Astrocyte of the cerebellum (primary cell): ENCODE measurements around the gene TSKU.
A peak's percentile ranks its signal among the peaks of the same experiment; 100 is the strongest.

Experiments used
- DNase-seq: peaks from one replicate; pipeline ENCODE4 v3.0.0-alpha.2; 2011; ENCODE audit warnings: low read depth
- H3K4me3 ChIP-seq: 2 replicates; pipeline ENCODE4 v1.5.1; 2011; ENCODE audit warnings: mild to moderate bottlenecking, low read depth, low read length, moderate library complexity
- CTCF ChIP-seq: IDR thresholded peaks from 2 replicates; pipeline ENCODE4 v1.5.1; 2012; ENCODE audit warnings: low read length, low read depth, moderate library complexity, mild to moderate bottlenecking; ENCODE audit errors: missing control alignments
- in situ Hi-C: cut with HindIII; loops from 2 replicates; pipeline ENCODE4 v1.10.0; 2017; ENCODE audit warnings: low sequenced_read_pairs

Gene TSKU

DNA sequence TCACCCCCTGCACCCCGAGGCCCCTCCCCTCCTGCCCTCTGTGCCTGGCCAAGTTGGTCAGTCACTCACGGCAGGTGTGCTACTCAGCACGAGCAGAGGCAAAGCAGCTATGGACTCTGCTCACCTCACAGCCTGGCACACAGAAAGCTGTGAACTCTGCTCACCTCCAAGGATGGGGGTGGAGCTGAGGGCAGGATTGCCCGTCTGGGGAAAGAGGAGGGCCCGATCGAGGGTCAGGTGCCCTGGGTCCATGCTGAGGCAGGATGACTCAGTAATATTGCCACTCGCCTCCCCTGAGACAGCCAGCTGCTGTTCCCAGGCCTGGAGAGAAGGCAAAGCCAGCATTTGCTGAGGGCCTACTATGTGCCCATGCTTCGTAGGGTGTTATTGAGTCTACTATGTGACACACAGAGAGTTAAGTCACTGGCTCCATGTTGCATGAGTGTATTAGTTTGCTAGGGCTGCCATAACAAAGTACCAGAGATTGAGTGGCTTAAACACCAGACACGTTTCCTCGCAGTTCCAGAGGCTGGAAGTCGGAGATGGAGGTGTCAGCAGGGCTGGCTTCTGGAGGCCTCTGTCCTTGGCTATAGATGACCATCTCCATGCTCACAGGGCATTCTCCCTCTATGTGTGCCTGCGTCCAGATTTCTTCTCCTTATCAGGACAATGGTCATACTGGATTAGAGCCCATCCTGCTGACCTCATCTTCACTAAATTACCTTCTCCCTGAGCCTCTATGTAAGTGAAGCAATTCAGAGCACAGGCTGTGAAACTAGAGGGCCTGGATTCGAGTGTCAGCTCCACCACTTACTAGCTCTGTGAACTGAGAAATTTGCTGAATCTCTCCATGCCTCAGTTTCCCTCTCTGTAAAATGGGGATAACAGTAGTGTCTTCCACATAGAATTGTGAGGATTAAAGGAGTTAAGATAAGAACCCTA, 13.2 kb upstream of the TSKU start:
- no peak for TF ChIP-seq CTCF
- H3K4me3 ChIP-seq, result no peak overlapping the region
- no peak for DNase-seq
- in situ Hi-C loops, result no loop called here

DNA sequence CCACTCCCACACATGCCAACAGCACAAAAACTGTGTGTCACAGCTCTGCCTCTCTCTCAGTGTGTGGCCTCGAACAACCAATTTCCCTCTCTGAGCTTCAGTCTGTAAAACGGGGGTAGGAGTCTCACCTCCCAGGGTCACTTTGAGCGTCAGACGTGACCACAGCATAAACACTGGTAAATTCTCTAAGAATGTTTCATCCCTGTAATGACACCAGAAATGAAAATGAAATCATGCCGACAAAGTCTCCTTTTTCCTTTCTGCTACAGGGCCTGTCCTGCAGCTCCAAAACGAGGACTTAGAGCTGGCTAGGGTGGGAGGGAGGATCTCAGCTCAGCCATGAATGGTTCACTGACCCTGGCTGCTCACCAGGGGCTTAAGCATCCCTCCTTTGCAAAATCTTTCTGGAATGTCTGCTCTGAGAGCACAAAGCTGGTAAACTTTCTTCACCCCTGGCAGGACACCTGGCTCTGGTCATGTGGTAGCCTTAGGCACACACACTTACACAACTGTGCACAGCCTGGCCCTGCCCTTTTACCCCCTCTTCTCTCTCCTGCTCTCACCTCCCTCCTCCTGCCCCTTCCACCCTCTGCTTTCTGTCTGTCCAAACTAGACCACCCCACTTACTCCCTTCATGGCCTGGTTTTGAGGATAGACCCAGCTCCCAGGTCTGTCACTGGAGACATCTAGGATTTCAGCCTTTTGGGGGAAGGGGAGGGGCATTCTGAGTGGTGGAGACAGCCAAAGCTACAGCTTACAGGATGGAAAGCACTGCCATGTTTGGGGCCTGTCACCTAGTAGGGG, 12.3 kb upstream of the TSKU start:
- no peak for TF ChIP-seq CTCF
- DNase-seq, result peak; percentile 93
- no peak overlapping the region for H3K4me3 ChIP-seq
- in situ Hi-C loops, result no loop called here

- no peak for TF ChIP-seq CTCF
- DNase-seq, result no peak
- in situ Hi-C loops, result no loop called here
- H3K4me3 ChIP-seq, result no peak overlapping the region
These were observed 11.6 kb upstream of the TSKU start for GRCh38 chr11:76771446-76772099.

DNA sequence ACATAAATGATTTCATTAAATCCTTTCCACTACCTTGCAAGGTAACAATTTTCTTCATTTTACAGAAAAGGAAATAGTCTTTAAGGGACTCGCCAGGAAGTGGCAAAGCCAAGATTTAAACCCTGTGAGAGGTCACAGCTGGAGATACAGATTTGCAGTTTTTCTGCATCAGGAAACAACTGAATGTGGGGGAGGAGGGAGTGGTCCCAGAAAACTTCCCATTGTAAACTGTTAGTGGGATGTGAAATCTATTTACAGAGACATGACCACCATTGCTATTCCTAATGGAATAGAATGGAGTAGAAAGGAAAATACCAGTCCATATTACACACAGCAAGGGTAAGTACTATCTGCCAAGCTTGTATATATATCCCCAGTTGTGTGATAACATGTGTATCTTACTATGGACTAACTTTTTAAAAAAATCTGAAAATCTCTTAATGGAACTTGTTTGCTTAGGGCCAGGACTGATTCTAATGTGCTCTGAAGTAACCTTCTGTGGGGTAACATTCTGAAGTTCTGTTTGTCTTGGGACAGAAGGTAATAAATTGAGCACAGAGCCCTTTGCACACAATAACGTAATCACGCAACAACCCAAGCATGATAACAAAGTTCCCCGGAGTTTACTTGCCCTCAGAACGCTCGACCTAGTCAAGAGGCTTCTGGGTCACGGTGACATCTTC, 10.9 kb upstream of the TSKU start:
- H3K4me3 ChIP-seq, result no peak overlapping the region
- TF ChIP-seq CTCF, result no peak
- in situ Hi-C loops, result no loop called here
- DNase-seq, result no peak

GRCh38 chr11:76772783-76773106, 10.4 kb upstream of the TSKU start:
- TF ChIP-seq CTCF, result no peak
- in situ Hi-C loops, result no loop called here
- no peak for DNase-seq
- H3K4me3 ChIP-seq, result no peak overlapping the region

DNA sequence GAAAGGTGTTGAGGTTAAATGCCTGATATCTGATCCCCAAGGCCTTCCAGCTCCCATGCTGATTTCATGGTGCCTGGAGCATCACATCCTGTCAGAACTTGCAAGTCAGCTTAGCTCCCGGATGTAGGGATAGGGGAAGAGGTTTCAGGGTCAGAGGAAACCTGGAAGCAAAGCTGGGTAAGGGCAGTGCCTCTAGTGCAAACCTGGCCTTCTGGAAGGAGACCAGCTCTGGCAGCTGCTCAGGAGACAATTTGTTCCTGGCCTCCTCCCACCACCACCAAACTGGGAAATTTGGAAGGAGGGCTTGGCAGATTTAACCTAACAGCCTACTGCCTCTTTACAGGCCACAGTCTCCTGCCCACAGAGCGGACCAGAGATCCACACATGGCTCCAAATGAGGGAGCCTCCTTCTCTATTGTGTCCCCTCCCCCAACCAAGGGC, 9.2 kb upstream of the TSKU start:
- in situ Hi-C loops, result no loop called here
- no peak for DNase-seq
- no peak for TF ChIP-seq CTCF
- no peak overlapping the region for H3K4me3 ChIP-seq
